ENCODE measurements around the gene ADAMTS2. TPM values are rescaled to one million over a fixed set of nuclear protein-coding genes. Genes with fewer than 3 reads are reported as not detected.

Gene ADAMTS2
- total and polyA plus RNA-seq, 12 donors = 4.3 to 70.3 (median 22.4) TPM

DNA sequence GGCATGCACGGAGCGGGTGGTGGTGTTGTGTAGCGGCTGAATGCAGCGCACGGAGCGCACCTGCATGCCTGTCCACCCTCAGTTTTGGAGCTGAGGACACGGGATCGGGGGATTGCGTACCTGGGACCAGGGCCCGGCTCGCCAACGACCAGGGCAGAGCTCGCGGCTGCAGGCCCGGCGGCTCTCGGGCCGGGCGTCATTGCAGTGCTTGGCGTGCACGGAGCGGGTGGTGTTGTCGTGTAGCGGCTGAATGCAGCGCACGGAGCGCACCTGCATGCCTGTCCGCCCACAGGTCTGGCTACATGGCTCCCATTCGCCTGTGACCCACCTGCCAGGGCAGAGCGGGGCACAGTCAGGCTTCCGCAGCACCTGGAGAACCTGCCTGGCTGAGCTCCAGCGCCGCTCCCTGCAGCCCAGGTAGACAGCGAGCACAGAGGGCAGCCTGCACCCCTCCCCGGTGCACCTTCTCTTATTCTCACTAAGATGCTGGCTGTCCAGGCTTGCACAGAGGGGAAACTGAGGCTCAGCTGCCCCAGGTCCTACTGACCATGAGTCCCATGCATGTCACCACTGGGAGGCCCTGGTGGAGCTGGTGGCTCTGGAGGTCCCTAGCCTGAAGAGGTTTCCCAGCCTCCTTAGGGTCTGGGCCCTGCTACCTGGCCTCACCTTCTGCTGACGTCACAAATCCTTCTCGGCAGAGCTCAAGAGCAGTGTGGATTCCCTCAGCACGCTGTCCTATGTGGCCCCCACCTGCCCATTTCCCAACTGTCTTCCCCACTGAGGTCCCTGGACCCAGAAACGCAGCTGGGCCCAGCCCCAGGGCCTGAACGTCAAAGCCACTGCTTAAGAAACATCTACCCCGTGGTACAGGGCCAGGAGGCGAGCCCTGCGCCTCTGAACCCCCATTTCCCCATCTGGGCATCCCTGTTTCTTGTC is 220.1 kb downstream of the ADAMTS2 start:
- Histone ChIP-seq H3K27me3 (no peaks in the 10 kb centered on the region), H3K9me3 (replicated peaks in 1 of 3) (no peaks in the 10 kb centered on the region), H3K36me3 (replicated peaks in 1 of 2) (peaks cover 0 to 11% of the 10 kb centered on the region in 2 donors), H3K27ac (no peak overlapping the region), H3K4me1 (replicated peaks in 1 of 2) (no peaks in the 10 kb centered on the region), H3K4me3 (no peak overlapping the region)
- WGBS, 4 donors = 80 to 94% (median 91%) methylated on average over 11 to 43 of the region's 43 CpGs
- intact Hi-C loops (cut with DNase I) = no loop called here
- no peak for TF ChIP-seq POLR2A (IDR thresholded peaks at IDR 0.05)
- TF ChIP-seq, protein P1, sequence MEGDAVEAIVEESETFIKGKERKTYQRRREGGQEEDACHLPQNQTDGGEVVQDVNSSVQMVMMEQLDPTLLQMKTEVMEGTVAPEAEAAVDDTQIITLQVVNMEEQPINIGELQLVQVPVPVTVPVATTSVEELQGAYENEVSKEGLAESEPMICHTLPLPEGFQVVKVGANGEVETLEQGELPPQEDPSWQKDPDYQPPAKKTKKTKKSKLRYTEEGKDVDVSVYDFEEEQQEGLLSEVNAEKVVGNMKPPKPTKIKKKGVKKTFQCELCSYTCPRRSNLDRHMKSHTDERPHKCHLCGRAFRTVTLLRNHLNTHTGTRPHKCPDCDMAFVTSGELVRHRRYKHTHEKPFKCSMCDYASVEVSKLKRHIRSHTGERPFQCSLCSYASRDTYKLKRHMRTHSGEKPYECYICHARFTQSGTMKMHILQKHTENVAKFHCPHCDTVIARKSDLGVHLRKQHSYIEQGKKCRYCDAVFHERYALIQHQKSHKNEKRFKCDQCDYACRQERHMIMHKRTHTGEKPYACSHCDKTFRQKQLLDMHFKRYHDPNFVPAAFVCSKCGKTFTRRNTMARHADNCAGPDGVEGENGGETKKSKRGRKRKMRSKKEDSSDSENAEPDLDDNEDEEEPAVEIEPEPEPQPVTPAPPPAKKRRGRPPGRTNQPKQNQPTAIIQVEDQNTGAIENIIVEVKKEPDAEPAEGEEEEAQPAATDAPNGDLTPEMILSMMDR (IDR thresholded peaks at IDR 0.05) = no peak
- peak in 1 of 7 donors; percentile 11 for DNase-seq

DNA sequence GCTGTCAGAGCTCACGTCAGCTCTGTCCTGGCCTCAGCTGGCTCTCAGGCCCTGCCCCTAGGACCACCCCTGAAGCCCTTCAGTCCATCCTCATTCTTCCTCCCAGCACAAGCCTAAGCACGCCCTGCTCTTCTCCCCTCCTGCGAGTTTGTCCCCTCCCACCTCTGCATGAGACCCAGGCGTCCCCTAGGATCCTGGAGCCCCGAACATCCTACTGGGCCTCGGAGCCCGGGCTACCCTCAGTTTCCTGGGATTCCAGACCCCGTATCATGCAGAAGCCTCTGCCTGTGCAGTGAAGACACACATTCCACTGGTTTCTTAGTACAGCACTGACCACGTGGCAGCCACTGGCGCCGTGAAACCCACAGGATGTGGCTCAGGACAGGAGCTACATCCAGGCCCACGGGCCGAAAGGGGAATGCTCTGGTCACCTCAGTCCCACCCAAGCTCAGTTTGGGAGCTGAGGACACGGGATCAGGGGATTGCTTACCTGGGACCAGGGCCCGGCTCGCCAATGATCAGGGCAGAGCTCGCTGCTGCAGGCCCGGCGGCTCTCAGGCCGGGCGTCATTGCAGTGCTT is 220.9 kb downstream of the ADAMTS2 start:
- H3K36me3 ChIP-seq (replicated peaks in 1 of 2) = peaks cover 0 to 4% of the 10 kb centered on the region in 2 donors
- WGBS, 4 donors = 86 to 92% (median 87%) methylated on average over 21 of the region's 21 CpGs
- no peak for DNase-seq
- H3K27ac ChIP-seq = no peak overlapping the region
- H3K4me3 ChIP-seq = no peak overlapping the region
- H3K4me1 ChIP-seq (replicated peaks in 1 of 2) = no peaks in the 10 kb centered on the region
- no peaks in the 10 kb centered on the region for H3K27me3 ChIP-seq
- TF ChIP-seq, protein P1 (IDR thresholded peaks at IDR 0.05) = no peak
- no peak for TF ChIP-seq POLR2A (IDR thresholded peaks at IDR 0.05)
- H3K9me3 ChIP-seq (replicated peaks in 1 of 3) = no peaks in the 10 kb centered on the region
- intact Hi-C loops (cut with DNase I) = no loop called here

DNA sequence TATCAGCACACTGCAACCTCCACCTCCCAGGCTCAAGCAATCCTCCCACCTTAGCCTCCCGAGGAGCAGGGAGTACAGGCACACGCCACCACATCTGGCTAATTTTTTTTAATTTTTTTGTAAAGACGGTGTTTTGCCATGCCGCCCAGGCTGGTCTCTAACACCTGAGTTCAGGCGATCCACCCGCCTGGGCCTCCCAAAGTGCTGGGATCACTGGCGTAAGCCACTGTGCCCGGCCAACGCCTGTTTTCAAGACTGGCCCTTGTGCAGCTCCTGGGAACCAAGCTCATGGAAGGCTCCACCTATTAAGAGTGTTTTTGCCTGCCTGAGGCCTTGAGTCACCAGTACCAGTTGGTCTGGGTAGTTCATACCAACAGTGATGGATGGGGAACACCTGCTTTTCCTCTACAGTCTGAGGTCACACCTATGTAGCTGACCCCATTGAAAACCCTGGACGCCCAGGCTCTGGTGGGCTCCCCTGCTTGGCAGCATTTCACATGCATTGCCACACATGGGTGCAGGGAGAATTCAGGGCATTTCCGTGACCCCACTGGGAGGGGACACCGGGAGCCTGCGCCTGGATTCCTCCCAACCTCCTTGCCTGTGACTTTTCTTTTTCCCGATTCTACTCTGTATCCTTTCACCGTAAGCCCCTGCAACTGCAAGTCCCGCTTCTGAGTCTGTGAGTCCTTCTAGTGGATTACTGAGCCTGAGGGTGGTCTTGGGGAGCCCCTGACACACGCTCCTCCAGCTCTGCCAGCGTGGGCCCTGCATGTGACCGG is 221.6 kb downstream of the ADAMTS2 start:
- Histone ChIP-seq H3K4me3 (no peak overlapping the region), H3K27ac (no peak overlapping the region), H3K36me3 (replicated peaks in 1 of 2) (peaks cover 0 to 4% of the 10 kb centered on the region in 2 donors), H3K27me3 (no peaks in the 10 kb centered on the region), H3K9me3 (replicated peaks in 1 of 3) (no peaks in the 10 kb centered on the region), H3K4me1 (replicated peaks in 1 of 2) (no peaks in the 10 kb centered on the region)
- TF ChIP-seq POLR2A (IDR thresholded peaks at IDR 0.05) = no peak
- TF ChIP-seq, protein P1 (IDR thresholded peaks at IDR 0.05) = no peak
- peak in 1 of 7 donors; percentile 31 for DNase-seq
- intact Hi-C loops (cut with DNase I) = no loop called here
- 89 to 95% (median 90%) methylated on average over 18 to 19 of the region's 19 CpGs for WGBS, 4 donors

DNA sequence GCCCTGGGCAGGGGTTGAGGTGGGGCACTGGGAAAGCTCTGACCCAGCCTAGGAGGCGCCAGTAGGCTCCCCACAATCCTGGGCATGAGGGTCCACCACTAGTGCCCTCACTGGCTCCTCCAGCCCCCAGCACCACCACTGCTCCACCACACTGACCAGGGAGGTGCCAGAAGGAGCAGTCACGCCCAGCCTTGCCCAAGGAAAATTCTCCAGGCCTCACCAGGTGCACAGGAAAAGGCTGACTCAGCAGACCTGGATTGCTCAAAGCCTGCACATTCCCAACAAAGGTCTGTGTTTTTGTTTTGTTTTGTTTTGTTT is 222.2 kb downstream of the ADAMTS2 start:
- 58 to 100% (median 87%) methylated on average over 2 of the region's 2 CpGs for WGBS, 4 donors
- no peak overlapping the region for H3K27ac ChIP-seq
- DNase-seq = no peak
- H3K9me3 ChIP-seq (replicated peaks in 1 of 3) = no peaks in the 10 kb centered on the region
- no peak for TF ChIP-seq POLR2A (IDR thresholded peaks at IDR 0.05)
- TF ChIP-seq, protein P1 (IDR thresholded peaks at IDR 0.05) = no peak
- H3K4me3 ChIP-seq = no peak overlapping the region
- intact Hi-C loops (cut with DNase I) = no loop called here
- no peaks in the 10 kb centered on the region for H3K27me3 ChIP-seq
- peaks cover 0 to 4% of the 10 kb centered on the region in 2 donors for H3K36me3 ChIP-seq (replicated peaks in 1 of 2)
- H3K4me1 ChIP-seq (replicated peaks in 1 of 2) = no peaks in the 10 kb centered on the region
